HCT116 (cell line): ENCODE measurements around the gene CREG1. TPM values are rescaled to one million over a fixed set of nuclear protein-coding genes. Genes with fewer than 3 reads are reported as not detected.

Source experiments
- ATAC-seq: fragments of 200-7000 bp; cut with Tn5 transposase; 2 replicates; pipeline ENCODE4 v1.9.1; 2020; ENCODE audit warnings: mild to moderate bottlenecking, moderate library complexity
- BruUV-seq: library from RNA; stranded (reverse); fragments of 400-500 nt; replicated peaks from 2 replicates; lab custom pipeline; 2021; lab: Mats Ljungman, UMichigan
- CTCF ChIA-PET: fragments of 300-600 bp; sonication (Branson Sonifier 250); formaldehyde crosslinking; loops from one replicate; lab custom pipeline; 2021; ENCODE audit warnings: antibody characterized with exemption; lab: Charles Lee
- POLR2A ChIA-PET: fragments of 300-600, 350-600 bp; sonication (Branson Sonifier 250); formaldehyde crosslinking; loops from one replicate; lab custom pipeline; 2021; ENCODE audit warnings: antibody characterized with exemption; lab: Charles Lee
- RAD21 ChIA-PET, 2 experiments: fragments of 300-600 bp; sonication (Branson Sonifier 250); formaldehyde crosslinking; loops; one replicate each; lab custom pipeline; 2023; ENCODE audit warnings: low total read pairs in 2 of 2; ENCODE audit not compliant: uncharacterized antibody in 2 of 2, unreplicated experiment in 2 of 2, low non-redundant PET in 1 of 2; lab: Charles Lee
- DNase-seq: peaks from one replicate; pipeline ENCODE4 v3.0.0-alpha.2; 2010; ENCODE audit warnings: low read depth, low spot score
- H2AFZ ChIP-seq: fragments of 200-600 bp; shearing (Covaris generic), sonication (generic); 2 replicates; pipeline ENCODE4 v1.6.1; 2017; ENCODE audit warnings: low read depth, mixed run types, mixed read lengths, antibody characterized with exemption, low read length; ENCODE audit not compliant: poor library complexity, severe bottlenecking
- H3K27ac ChIP-seq: 2 replicates; pipeline ENCODE4 v1.5.1; 2012; ENCODE audit warnings: low read depth, low read length
- H3K27me3 ChIP-seq: fragments of 200-600 bp; sonication (generic); 2 replicates; pipeline ENCODE4 v1.6.1; 2016; ENCODE audit warnings: mixed run types, low read length, mixed read lengths; ENCODE audit not compliant: insufficient read depth
- H3K36me3 ChIP-seq, 2 experiments: fragments of 200-500 bp in 1 of 2; fragments of 200-600 bp in 1 of 2; sonication (Bioruptor generic) in 1 of 2; sonication (generic) in 1 of 2; 2 replicates each; pipeline versions ENCODE4 v1.5.1 to v1.6.1; 2014 to 2016; ENCODE audit warnings: low read length in 2 of 2, inconsistent platforms in 1 of 2, mixed read lengths in 1 of 2, mixed run types in 1 of 2; ENCODE audit not compliant: insufficient read depth in 2 of 2, control insufficient read depth in 1 of 2
- H3K4me1 ChIP-seq, 2 experiments: fragments of 200-600 bp in 1 of 2; sonication (generic) in 1 of 2; 2 replicates each; pipeline versions ENCODE4 v1.5.1 to v1.6.1; 2012 to 2017; ENCODE audit warnings: low read length in 2 of 2, inconsistent platforms in 1 of 2, mild to moderate bottlenecking in 1 of 2, mixed read lengths in 1 of 2, mixed run types in 1 of 2, moderate library complexity in 1 of 2; ENCODE audit not compliant: insufficient read depth in 2 of 2, control insufficient read depth in 1 of 2
- H3K4me2 ChIP-seq: fragments of 200-600 bp; sonication (generic); 2 replicates; pipeline ENCODE4 v1.6.1; 2017; ENCODE audit warnings: mixed run types, low read length, mixed read lengths
- H3K4me3 ChIP-seq, 2 experiments: fragments of 200-600 bp in 1 of 2; sonication (generic) in 1 of 2; replicated peaks in 1 of 2; 2 replicates each; pipeline ENCODE4 v1.5.1; 2011 to 2016; ENCODE audit warnings: low read length in 2 of 2, control low read depth in 1 of 2, low read depth in 1 of 2, mild to moderate bottlenecking in 1 of 2, mixed read lengths in 1 of 2, mixed run types in 1 of 2
- H3K79me2 ChIP-seq: fragments of 200-600 bp; sonication (generic); 2 replicates; pipeline ENCODE4 v1.6.1; 2017; ENCODE audit warnings: mild to moderate bottlenecking, mixed run types, low read length, moderate library complexity, mixed read lengths; ENCODE audit not compliant: insufficient read depth
- H3K9ac ChIP-seq: fragments of 200-600 bp; sonication (generic); 2 replicates; pipeline ENCODE4 v1.6.1; 2016; ENCODE audit warnings: low read length, mixed read lengths
- H3K9me2 ChIP-seq: fragments of 200-600 bp; sonication (generic), shearing (Covaris generic); 2 replicates; pipeline ENCODE4 v1.6.1; 2017; ENCODE audit warnings: mixed run types, mild to moderate bottlenecking, moderate library complexity; ENCODE audit not compliant: insufficient read depth
- H3K9me3 ChIP-seq, 2 experiments: fragments of 200-500 bp in 1 of 2; fragments of 200-600 bp in 1 of 2; sonication (Bioruptor generic) in 1 of 2; sonication (generic) in 1 of 2; 2 replicates each; pipeline ENCODE4 v1.6.1; 2014 to 2017; ENCODE audit warnings: low read length in 2 of 2, mixed read lengths in 2 of 2, inconsistent platforms in 1 of 2, low read depth in 1 of 2, mild to moderate bottlenecking in 1 of 2, mixed run types in 1 of 2, moderate library complexity in 1 of 2; ENCODE audit not compliant: control insufficient read depth in 1 of 2, insufficient read depth in 1 of 2
- H4K20me1 ChIP-seq: fragments of 200-600 bp; sonication (generic), shearing (Covaris generic); 2 replicates; pipeline ENCODE4 v1.6.1; 2017; ENCODE audit warnings: mixed run types, mild to moderate bottlenecking, moderate library complexity; ENCODE audit not compliant: insufficient read depth
- CEBPB ChIP-seq: IDR thresholded peaks from 2 replicates; pipeline ENCODE4 v1.6.1; 2012; ENCODE audit warnings: low read depth
- CTCF ChIP-seq, 3 experiments: fragments of 200-600 bp in 1 of 3; sonication (generic) in 1 of 3; IDR thresholded peaks in 2 of 3; conservative IDR thresholded peaks in 1 of 3; 2 replicates each; pipeline ENCODE4 v1.5.1; 2012 to 2017; ENCODE audit warnings: low read depth in 2 of 3, low read length in 2 of 3, antibody characterized with exemption in 1 of 3, borderline replicate concordance in 1 of 3, control low read depth in 1 of 3, mild to moderate bottlenecking in 1 of 3, mixed read lengths in 1 of 3, mixed run types in 1 of 3, moderate library complexity in 1 of 3; ENCODE audit not compliant: insufficient read depth in 1 of 3
- ELF1 ChIP-seq: IDR thresholded peaks from 2 replicates; pipeline ENCODE4 v1.6.1; 2012; ENCODE audit warnings: low read depth, borderline replicate concordance
- EZH2phosphoT487 ChIP-seq: fragments of 200-600 bp; IDR thresholded peaks from 2 replicates; pipeline ENCODE4 v1.6.1; 2018; ENCODE audit warnings: antibody characterized with exemption, borderline replicate concordance
- FOSL1 ChIP-seq: IDR thresholded peaks from 2 replicates; pipeline ENCODE4 v1.6.1; 2012; ENCODE audit warnings: low read depth
- JUND ChIP-seq: IDR thresholded peaks from 2 replicates; pipeline ENCODE4 v1.6.1; 2012
- POLR2AphosphoS5 ChIP-seq: IDR thresholded peaks from 2 replicates; pipeline ENCODE4 v1.6.1; 2011; ENCODE audit warnings: mild to moderate bottlenecking, low read depth, low read length, moderate library complexity
- RAD21 ChIP-seq: IDR thresholded peaks from 2 replicates; pipeline ENCODE4 v1.6.1; 2012; ENCODE audit warnings: low read depth, mild to moderate bottlenecking
- REST ChIP-seq: IDR thresholded peaks from 2 replicates; pipeline ENCODE4 v1.6.1; 2012; ENCODE audit warnings: low read depth
- SP1 ChIP-seq: IDR thresholded peaks from 2 replicates; pipeline ENCODE4 v1.6.1; 2012; ENCODE audit warnings: low read depth
- SRF ChIP-seq: IDR thresholded peaks from 2 replicates; pipeline ENCODE4 v1.6.1; 2012; ENCODE audit warnings: low read depth
- TCF7L2 ChIP-seq: IDR thresholded peaks from 2 replicates; pipeline ENCODE4 v1.7.0; 2011; ENCODE audit warnings: borderline replicate concordance, inconsistent platforms; ENCODE audit not compliant: insufficient read depth, insufficient read length; ENCODE audit errors: extremely low read depth
- ZBTB33 ChIP-seq: IDR thresholded peaks from 2 replicates; pipeline ENCODE4 v1.6.1; 2011; ENCODE audit warnings: mild to moderate bottlenecking, low read length, moderate library complexity; ENCODE audit not compliant: insufficient replicate concordance; ENCODE audit errors: extremely low read depth
- ZFX ChIP-seq: fragments of 450-650 bp; IDR thresholded peaks from 2 replicates; pipeline ENCODE4 v1.6.1; 2017
- ZNF274 ChIP-seq: fragments of 200-500 bp; sonication (Bioruptor generic); IDR thresholded peaks from 2 replicates; pipeline ENCODE4 v1.6.1; 2014; ENCODE audit warnings: mild to moderate bottlenecking, low read depth, low read length, inconsistent platforms
- intact Hi-C: fragments of 100-400 bp; cut with micrococcal nuclease; formaldehyde crosslinking; loops from 2 replicates; pipeline ENCODE4 v1.10.0; 2022
- total RNA-seq: library from RNA; stranded (reverse); gene quantifications from one replicate; pipeline ENCODE4 v1.2.1, GENCODE V29; 2021; ENCODE audit not compliant: unreplicated experiment

CREG1 gene
- total RNA-seq, 1 experiment from 2014 or later: 55.7 TPM

GRCh38 chr1:167501515-167502191 lies 51.9 kb downstream of the CREG1 start:
- Histone ChIP-seq H3K27me3 (peaks cover 12% of the 10 kb centered on the region), H3K4me3 (no peak overlapping the region), H3K79me2 (no peaks in the 10 kb centered on the region), H4K20me1 (no peaks in the 10 kb centered on the region), H2AFZ (no peak overlapping the region), H3K9me3 (no peaks in the 10 kb centered on the region), H3K9me2 (no peaks in the 10 kb centered on the region), H3K27ac (no peak overlapping the region), H3K4me2 (no peak overlapping the region), H3K36me3 (no peaks in the 10 kb centered on the region), H3K9ac (no peak overlapping the region), H3K4me1 (no peaks in the 10 kb centered on the region)
- ChIA-PET CTCF (no interaction called here), POLR2A (no interaction called here), RAD21 (no interaction called here)
- no TSS peak for BruUV-seq
- intact Hi-C loops: no loop called here
- TF ChIP-seq EZH2phosphoT487 (no peak), CEBPB (no peak), CTCF (IDR thresholded peaks at IDR 0.05 in 2 of 3, conservative IDR thresholded peaks at IDR 0.05 in 1 of 3; ENCODE audit: borderline replicate concordance in 1 of 3, insufficient read depth in 1 of 3, low read depth in 2 of 3, low read length in 2 of 3) (no peak), POLR2AphosphoS5 (no peak), RAD21 (no peak), ZNF274 (no peak), ZFX (no peak), SRF (no peak), ELF1 (no peak), SP1 (no peak), FOSL1 (no peak), TCF7L2 (no peak), REST (no peak), ZBTB33 (no peak), JUND (no peak)
- no peak for ATAC-seq
- DNase-seq: no peak
